ENCODE results near the gene NPW.

DNA sequence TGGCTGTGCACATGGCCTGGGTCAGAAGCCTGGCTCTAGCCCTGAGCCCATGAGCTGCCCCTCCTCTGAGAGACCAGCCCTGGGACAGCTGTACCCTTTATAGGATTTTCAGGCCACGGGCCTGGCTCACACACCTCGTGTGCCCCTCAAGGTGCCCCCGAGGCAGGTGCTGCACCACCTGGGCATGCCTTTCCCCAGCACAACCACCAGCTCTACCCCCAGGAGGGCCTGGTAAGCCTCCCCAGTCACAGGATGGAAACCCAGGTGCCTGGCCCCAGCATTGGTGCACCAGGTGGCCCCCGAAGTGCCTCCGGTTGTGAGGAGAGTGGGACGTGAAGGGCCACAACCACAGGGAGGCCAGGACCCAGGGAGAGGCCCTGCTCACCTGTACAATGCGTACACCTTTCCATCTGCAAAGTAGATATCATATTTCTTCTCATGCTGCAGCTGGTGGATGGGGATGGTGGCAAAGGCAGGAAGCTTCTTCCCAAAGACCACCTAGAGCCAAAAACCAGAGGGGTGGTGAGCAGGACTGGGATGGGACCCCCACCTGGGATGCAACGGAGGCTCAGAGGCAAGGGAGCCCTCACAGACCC is 16.3 kb upstream of the NPW start:
- TF ChIP-seq POLR2A (IDR thresholded peaks at IDR 0.05; ENCODE audit: low read depth, low read length), result no peak
- TF ChIP-seq EZH2 (IDR thresholded peaks at IDR 0.05; ENCODE audit: borderline replicate concordance, low read depth, low read length, severe bottlenecking), result no peak
